Mesothelial cell of epicardium (in vitro differentiated cells): ENCODE measurements around the gene POC5. TPM values are rescaled to one million over a fixed set of nuclear protein-coding genes. Genes with fewer than 3 reads are reported as not detected.

Experiments
- DNase-seq, 2 experiments: peaks; one replicate each; pipeline ENCODE4 v3.0.0; 2021; ENCODE audit warnings: low spot score in 2 of 2; ENCODE audit not compliant: unreplicated experiment in 2 of 2
- H3K27ac Mint-ChIP-seq: 2 replicates; pipeline ENCODE4 v1.8.0; 2021; ENCODE audit warnings: mixed read lengths
- H3K27me3 Mint-ChIP-seq: 2 replicates; pipeline ENCODE4 v1.8.0; 2021; ENCODE audit warnings: low read depth, mixed read lengths
- H3K36me3 Mint-ChIP-seq: 2 replicates; pipeline ENCODE4 v1.8.0; 2021; ENCODE audit warnings: mixed read lengths
- H3K4me1 Mint-ChIP-seq: 2 replicates; pipeline ENCODE4 v1.8.0; 2021; ENCODE audit warnings: mixed read lengths
- H3K4me3 Mint-ChIP-seq: 2 replicates; pipeline ENCODE4 v1.8.0; 2021; ENCODE audit warnings: mild to moderate bottlenecking, moderate library complexity, mixed read lengths
- H3K9me3 Mint-ChIP-seq: 2 replicates; pipeline ENCODE4 v1.8.0; 2021; ENCODE audit warnings: mixed read lengths
- total RNA-seq: library from RNA; stranded (reverse); gene quantifications from 3 replicates; pipeline ENCODE4 v1.2.1, GENCODE V29; 2021
- TF ChIP-seq, protein P1 (sequence below): fragments of 200-600 bp; sonication (generic); IDR thresholded peaks from one replicate; pipeline ENCODE4 v1.5.0; 2021; ENCODE audit warnings: antibody characterized with exemption; ENCODE audit not compliant: unreplicated experiment

The POC5 gene
- total RNA-seq, 1 donor from 2014 or later, result 15.0 TPM

DNA sequence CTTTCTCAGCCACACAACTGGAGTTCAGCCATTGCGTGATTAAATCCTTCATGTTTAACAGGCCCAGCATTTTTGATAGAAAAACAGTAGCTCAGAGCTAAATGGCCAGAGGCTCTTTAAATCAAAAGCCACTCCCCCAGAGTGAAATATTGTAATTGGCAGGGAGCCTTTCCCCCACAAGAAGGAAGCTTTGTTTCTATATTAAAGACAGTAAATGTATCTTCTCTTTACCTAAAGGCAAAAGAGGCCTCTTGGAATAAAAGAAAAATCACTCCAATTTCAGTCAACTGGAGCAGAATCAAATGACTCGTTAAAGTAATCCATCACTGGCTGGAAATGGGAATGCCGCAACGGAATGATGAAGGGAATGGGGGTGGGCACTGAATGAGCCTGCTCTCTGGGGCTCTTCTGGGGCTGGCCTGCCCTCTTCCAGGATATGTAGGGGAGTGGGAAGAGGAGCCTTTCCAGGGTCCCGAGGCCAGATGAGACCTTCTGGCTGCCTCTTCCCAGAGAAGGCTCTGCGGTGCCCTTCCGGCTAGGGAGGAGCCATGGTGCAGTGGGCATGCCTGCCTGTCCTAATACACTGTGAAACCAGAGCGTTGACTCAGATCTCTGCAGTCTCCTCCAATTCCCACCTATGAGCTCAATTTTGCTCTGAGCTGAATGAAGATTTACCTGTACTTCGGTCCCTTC is 60.8 kb downstream of the POC5 start:
- H3K9me3 Mint-ChIP-seq, result no peaks in the 10 kb centered on the region
- peak overlapping the region; percentile 51 for H3K4me3 Mint-ChIP-seq
- H3K27ac Mint-ChIP-seq, result peak overlapping the region; percentile 66
- peaks cover 55% of the 10 kb centered on the region for H3K4me1 Mint-ChIP-seq
- no peaks in the 10 kb centered on the region for H3K27me3 Mint-ChIP-seq
- DNase-seq, result no peak
- H3K36me3 Mint-ChIP-seq, result no peaks in the 10 kb centered on the region
- TF ChIP-seq, protein P1, sequence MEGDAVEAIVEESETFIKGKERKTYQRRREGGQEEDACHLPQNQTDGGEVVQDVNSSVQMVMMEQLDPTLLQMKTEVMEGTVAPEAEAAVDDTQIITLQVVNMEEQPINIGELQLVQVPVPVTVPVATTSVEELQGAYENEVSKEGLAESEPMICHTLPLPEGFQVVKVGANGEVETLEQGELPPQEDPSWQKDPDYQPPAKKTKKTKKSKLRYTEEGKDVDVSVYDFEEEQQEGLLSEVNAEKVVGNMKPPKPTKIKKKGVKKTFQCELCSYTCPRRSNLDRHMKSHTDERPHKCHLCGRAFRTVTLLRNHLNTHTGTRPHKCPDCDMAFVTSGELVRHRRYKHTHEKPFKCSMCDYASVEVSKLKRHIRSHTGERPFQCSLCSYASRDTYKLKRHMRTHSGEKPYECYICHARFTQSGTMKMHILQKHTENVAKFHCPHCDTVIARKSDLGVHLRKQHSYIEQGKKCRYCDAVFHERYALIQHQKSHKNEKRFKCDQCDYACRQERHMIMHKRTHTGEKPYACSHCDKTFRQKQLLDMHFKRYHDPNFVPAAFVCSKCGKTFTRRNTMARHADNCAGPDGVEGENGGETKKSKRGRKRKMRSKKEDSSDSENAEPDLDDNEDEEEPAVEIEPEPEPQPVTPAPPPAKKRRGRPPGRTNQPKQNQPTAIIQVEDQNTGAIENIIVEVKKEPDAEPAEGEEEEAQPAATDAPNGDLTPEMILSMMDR, result no peak

- TF ChIP-seq, protein P1, result no peak
- DNase-seq, result no peak
- Mint-ChIP-seq H3K4me1 (peaks cover 55% of the 10 kb centered on the region), H3K27ac (no peak overlapping the region), H3K4me3 (no peak overlapping the region), H3K9me3 (no peaks in the 10 kb centered on the region), H3K36me3 (no peaks in the 10 kb centered on the region), H3K27me3 (no peaks in the 10 kb centered on the region)
Observed at GRCh38 chr5:75654693-75655295, 62.4 kb downstream of the POC5 start.

DNA sequence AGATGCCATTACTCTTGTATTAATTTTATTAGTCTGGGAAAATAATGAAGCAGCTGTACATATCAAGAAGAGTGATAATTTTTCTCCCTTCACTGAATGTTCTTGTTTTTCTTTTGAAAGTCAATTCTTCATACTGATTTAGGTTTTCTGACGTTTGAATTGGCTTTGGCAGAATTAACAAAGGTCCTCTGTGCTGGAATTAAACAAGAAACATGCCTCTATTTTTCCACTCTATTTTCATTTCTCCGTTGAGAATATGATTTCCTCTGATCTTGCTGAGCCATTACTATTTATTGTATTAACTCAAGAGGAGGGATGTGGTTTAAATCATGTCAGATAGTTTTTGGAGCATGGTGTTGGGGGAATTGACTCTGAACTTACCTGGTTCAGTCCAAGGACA is 63.7 kb downstream of the POC5 start:
- H3K4me3 Mint-ChIP-seq, result no peak overlapping the region
- peaks cover under 1% of the 10 kb centered on the region for H3K9me3 Mint-ChIP-seq
- DNase-seq, result no peak
- peak overlapping the region; percentile 56 for H3K27ac Mint-ChIP-seq
- peaks cover 47% of the 10 kb centered on the region for H3K4me1 Mint-ChIP-seq
- H3K36me3 Mint-ChIP-seq, result no peaks in the 10 kb centered on the region
- TF ChIP-seq, protein P1, result no peak
- no peaks in the 10 kb centered on the region for H3K27me3 Mint-ChIP-seq

- Mint-ChIP-seq H3K4me3 (no peak overlapping the region), H3K27me3 (no peaks in the 10 kb centered on the region), H3K9me3 (peaks cover 4% of the 10 kb centered on the region), H3K4me1 (peaks cover 36% of the 10 kb centered on the region), H3K27ac (no peak overlapping the region), H3K36me3 (no peaks in the 10 kb centered on the region)
- no peak for DNase-seq
- TF ChIP-seq, protein P1, result no peak
Observed at GRCh38 chr5:75651575-75652238, 65.5 kb downstream of the POC5 start.

DNA sequence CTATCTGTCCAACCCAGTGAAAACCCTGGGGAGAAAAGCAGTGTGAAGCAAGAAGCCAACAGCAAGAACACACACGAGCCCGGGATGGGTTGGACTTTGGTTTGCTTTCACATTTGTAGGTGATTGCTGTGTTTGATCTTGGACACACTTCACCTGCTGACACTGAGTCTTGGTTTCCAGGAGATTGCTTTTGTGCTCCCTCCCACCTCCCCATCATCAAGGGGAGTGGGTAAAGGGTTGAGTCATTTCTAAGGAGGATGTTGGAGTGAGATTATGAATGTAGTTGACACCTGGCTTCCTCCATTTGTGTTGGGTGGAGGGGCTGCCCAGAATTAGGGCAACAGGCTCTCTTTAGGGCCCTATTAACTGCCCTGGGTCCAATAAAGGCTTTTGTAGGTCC is 68.5 kb downstream of the POC5 start:
- TF ChIP-seq, protein P1, result no peak
- Mint-ChIP-seq H3K4me3 (no peak overlapping the region), H3K27ac (no peak overlapping the region), H3K27me3 (no peaks in the 10 kb centered on the region), H3K4me1 (peaks cover 9% of the 10 kb centered on the region), H3K9me3 (peaks cover 4% of the 10 kb centered on the region), H3K36me3 (no peaks in the 10 kb centered on the region)
- DNase-seq, result no peak
